AG04450 (cell line): Measurements from ENCODE around the gene PPIL1. TPM values are rescaled to one million over a fixed set of nuclear protein-coding genes. Genes with fewer than 3 reads are reported as not detected.

Source experiments
- CTCF ChIA-PET: fragments of 300-600, 350-600 bp; formaldehyde crosslinking; extraction: SDS; loops from one replicate; lab custom pipeline; 2022; ENCODE audit warnings: antibody characterized with exemption, inconsistent platforms; lab: Charles Lee
- POLR2A ChIA-PET: fragments of 350-600 bp; formaldehyde crosslinking; extraction: SDS; loops from one replicate; lab custom pipeline; 2021; ENCODE audit warnings: antibody characterized with exemption, inconsistent platforms; lab: Yijun Ruan, JAX
- DNase-seq: peaks from one replicate; pipeline ENCODE4 v3.0.0-alpha.2; 2011; ENCODE audit warnings: low read depth, low spot score
- H3K27ac ChIP-seq: one replicate; pipeline ENCODE4 v1.5.1; 2012; ENCODE audit warnings: low read depth, low read length, control low read depth
- H3K27me3 ChIP-seq: one replicate; pipeline ENCODE4 v1.6.0; 2012; ENCODE audit warnings: low read length; ENCODE audit not compliant: control insufficient read depth, insufficient read depth
- H3K4me3 ChIP-seq: 2 replicates; pipeline ENCODE4 v1.5.1; 2011; ENCODE audit warnings: mild to moderate bottlenecking, low read depth, low read length, control low read depth
- H3K9me3 ChIP-seq: 2 replicates; pipeline ENCODE4 v1.5.1; 2012; ENCODE audit warnings: low read length; ENCODE audit not compliant: control insufficient read depth, insufficient read depth
- polyA plus RNA-seq: library from polyadenylated mRNA; depleted of rRNA; stranded (reverse); fragments of >200 nt; gene quantifications from 2 replicates; pipeline ENCODE4 v1.2.3, GENCODE V29; 2011
- TF ChIP-seq, protein P1 (sequence below): IDR thresholded peaks from 2 replicates; pipeline ENCODE4 v1.5.1; 2011; ENCODE audit warnings: low read depth, low read length, control low read depth, inconsistent platforms

Gene PPIL1
- polyA plus RNA-seq, 1 experiment = 40.7 TPM

DNA sequence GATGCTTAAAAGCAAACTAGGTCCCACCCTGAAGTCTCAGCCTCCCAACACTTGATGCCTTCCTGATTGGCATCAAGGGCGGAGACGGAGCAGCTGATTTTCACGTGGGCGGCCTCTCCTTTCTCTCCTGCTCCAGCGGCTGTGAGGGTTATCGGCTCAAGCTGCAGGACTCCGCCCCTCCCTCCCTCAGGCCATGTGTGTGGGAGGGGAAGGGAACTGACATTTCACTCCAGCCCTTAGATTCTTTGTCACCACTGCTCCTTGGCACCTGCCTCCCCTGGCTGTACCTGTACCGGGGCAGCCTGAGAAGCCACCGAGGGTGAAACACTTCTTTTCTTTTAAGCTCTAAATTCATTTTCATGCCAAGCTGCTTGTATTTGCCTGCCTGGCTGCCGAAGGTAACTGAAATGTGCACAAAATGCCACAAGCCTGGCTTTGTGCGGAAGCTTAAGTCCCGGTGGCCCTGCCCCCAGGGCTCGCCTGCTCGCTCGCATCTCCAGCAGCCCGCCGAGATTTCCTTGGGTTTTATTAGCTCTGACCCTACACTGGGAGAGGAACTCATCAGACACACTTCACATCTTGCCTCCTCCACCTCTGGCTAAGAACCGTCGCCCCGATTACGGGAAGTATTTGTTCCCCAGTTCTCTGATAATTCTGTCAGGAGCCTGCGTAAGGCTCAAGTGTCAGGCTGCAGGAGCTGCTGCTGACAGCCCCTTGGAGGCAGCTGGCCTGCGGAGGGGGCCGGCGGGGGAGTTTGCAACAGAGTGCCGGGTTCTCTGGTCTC, 25.8 kb downstream of the PPIL1 start:
- no peaks in the 10 kb centered on the region for H3K27me3 ChIP-seq
- H3K9me3 ChIP-seq = peaks cover 8% of the 10 kb centered on the region
- no peak overlapping the region for H3K4me3 ChIP-seq
- TF ChIP-seq, protein P1, sequence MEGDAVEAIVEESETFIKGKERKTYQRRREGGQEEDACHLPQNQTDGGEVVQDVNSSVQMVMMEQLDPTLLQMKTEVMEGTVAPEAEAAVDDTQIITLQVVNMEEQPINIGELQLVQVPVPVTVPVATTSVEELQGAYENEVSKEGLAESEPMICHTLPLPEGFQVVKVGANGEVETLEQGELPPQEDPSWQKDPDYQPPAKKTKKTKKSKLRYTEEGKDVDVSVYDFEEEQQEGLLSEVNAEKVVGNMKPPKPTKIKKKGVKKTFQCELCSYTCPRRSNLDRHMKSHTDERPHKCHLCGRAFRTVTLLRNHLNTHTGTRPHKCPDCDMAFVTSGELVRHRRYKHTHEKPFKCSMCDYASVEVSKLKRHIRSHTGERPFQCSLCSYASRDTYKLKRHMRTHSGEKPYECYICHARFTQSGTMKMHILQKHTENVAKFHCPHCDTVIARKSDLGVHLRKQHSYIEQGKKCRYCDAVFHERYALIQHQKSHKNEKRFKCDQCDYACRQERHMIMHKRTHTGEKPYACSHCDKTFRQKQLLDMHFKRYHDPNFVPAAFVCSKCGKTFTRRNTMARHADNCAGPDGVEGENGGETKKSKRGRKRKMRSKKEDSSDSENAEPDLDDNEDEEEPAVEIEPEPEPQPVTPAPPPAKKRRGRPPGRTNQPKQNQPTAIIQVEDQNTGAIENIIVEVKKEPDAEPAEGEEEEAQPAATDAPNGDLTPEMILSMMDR = no peak
- peak overlapping the region; percentile 31 for H3K27ac ChIP-seq
- ChIA-PET CTCF (interaction anchor here (0.6 to 6.2 kb wide), 6 partner anchors 36 to 143 kb away, joined by 4 to 57 read pairs (median 6); no protein-coding TSS in a partner anchor), POLR2A (no interaction called here)
- DNase-seq = no peak

DNA sequence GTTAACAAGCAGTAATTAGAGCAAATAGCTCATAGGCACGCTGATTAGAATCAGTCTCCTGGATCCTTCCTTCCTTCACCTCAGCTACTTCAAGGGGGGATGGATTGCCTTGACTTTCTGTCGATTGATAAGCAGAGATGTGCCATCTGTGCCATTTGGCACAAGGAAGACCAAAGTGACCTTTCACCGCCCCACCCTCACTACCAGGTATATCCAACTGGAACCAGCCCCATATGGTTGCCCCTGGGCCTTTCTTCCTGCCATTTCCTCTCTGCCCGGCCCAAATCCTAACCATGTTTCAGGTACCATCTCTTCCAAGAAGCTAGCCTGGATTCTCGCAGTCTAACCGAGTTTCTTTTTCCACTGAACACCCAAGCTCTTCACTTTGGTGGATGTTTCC, 26.6 kb downstream of the PPIL1 start:
- Histone ChIP-seq H3K4me3 (no peak overlapping the region), H3K27me3 (no peaks in the 10 kb centered on the region), H3K9me3 (peaks cover 8% of the 10 kb centered on the region), H3K27ac (no peak overlapping the region)
- ChIA-PET POLR2A (no interaction called here), CTCF (interaction anchor here (0.9 to 6.2 kb wide), 3 partner anchors 79 to 88 kb away, joined by 3 to 57 read pairs (median 7); no protein-coding TSS in a partner anchor)
- no peak for DNase-seq
- TF ChIP-seq, protein P1 = no peak

DNA sequence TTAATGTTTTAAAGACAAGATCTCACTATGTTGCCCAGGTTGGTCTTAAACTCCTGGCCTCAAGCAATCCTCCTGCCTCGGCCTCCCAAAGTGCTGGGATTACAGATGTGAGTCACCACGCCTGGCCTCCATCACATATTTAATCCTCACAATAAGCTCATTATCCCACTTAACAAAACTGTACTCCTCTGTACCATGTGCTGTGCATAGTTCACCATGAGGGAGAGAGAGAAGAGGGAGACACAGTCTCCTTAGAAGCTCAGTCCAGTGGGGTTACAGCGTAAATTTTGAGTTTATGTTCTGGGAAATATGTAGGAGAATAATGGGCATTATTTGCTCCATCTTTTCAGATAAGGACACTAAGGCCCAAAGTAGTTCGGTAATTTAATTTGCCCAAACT, 27.5 kb downstream of the PPIL1 start:
- Histone ChIP-seq H3K9me3 (peaks cover 8% of the 10 kb centered on the region), H3K27me3 (no peaks in the 10 kb centered on the region), H3K27ac (no peak overlapping the region), H3K4me3 (no peak overlapping the region)
- ChIA-PET POLR2A (no interaction called here), CTCF (interaction anchor here (1.0 to 2.3 kb wide), 3 partner anchors 78 to 232 kb away, joined by 4 to 7 read pairs (median 5); no protein-coding TSS in a partner anchor)
- TF ChIP-seq, protein P1 = no peak
- no peak for DNase-seq

DNA sequence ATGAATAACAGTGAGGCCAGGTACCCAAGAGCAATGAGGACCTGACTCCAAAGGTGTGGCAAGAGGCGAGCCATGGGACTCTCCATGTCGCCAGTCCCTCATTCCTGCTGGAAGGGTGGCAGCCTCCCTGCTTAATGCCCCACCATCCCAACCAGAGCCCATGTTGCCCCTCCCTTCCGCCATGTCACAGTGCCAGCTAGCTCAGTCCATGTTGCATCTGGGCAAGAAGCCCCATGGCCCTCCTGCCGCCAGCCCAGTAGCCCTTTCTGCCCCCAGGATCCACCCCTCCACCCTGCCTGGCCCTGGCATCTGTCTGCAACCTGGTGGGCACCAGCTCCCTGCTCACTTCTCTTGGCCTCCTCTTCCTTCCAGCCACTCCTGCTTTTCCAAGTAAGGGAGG, 29.4 kb downstream of the PPIL1 start:
- CTCF ChIA-PET = no interaction called here
- Histone ChIP-seq H3K27ac (no peak overlapping the region), H3K9me3 (peaks cover under 1% of the 10 kb centered on the region), H3K4me3 (no peak overlapping the region), H3K27me3 (no peaks in the 10 kb centered on the region)
- TF ChIP-seq, protein P1 = no peak
- no peak for DNase-seq
- POLR2A ChIA-PET = no interaction called here
